Left ventricle myocardium inferior (tissue), 1 donor: Measurements from ENCODE around the gene KLLN. TPM values are rescaled to one million over a fixed set of nuclear protein-coding genes. Genes with fewer than 3 reads are reported as not detected.
"Not testable (repeated sequence)": the region's sequence is repeated elsewhere in the genome, so short reads cannot be mapped to it uniquely, and the experiment has no call there.

Source experiments
- DNase-seq: peaks from one replicate; pipeline ENCODE4 v3.0.0-alpha.2; 2020
- H3K27ac ChIP-seq: fragments of 200-600 bp; replicated peaks from 2 replicates; pipeline ENCODE4 v1.8.0; 2021
- H3K27me3 ChIP-seq: fragments of 200-600 bp; 2 replicates; pipeline ENCODE4 v1.8.0; 2021; ENCODE audit warnings: low read depth
- H3K36me3 ChIP-seq: fragments of 200-600 bp; 2 replicates; pipeline ENCODE4 v1.8.0; 2021
- H3K4me1 ChIP-seq: fragments of 200-600 bp; 2 replicates; pipeline ENCODE4 v1.8.0; 2021
- H3K4me3 ChIP-seq: fragments of 200-600 bp; 2 replicates; pipeline ENCODE4 v1.8.0; 2021; ENCODE audit warnings: mild to moderate bottlenecking, moderate library complexity
- H3K9me3 ChIP-seq: fragments of 200-600 bp; replicated peaks from 2 replicates; pipeline ENCODE4 v1.8.0; 2021
- intact Hi-C: fragments of 100-400 bp; cut with micrococcal nuclease; formaldehyde crosslinking; loops from one replicate; pipeline ENCODE4 v1.11.0; 2022
- total RNA-seq: library from RNA; stranded (reverse); fragmentation: NEBNext Ultra II Directional; extraction: Animal tissue kit (Norgen Biotek cat#: 25700); gene quantifications from one replicate; pipeline ENCODE4 v1.2.1, GENCODE V29; 2021
- TF ChIP-seq, protein P1 (sequence below): fragments of 200-600 bp; IDR thresholded peaks from 2 replicates; pipeline ENCODE4 v1.8.0; 2021; ENCODE audit warnings: antibody characterized with exemption, mild to moderate bottlenecking, borderline replicate concordance
- donor health status: DM: no; HTN: yes; CAD: no; lungs with severe emphysema.

KLLN gene
- total RNA-seq, 1 donor from 2014 or later: 0.19 TPM

DNA sequence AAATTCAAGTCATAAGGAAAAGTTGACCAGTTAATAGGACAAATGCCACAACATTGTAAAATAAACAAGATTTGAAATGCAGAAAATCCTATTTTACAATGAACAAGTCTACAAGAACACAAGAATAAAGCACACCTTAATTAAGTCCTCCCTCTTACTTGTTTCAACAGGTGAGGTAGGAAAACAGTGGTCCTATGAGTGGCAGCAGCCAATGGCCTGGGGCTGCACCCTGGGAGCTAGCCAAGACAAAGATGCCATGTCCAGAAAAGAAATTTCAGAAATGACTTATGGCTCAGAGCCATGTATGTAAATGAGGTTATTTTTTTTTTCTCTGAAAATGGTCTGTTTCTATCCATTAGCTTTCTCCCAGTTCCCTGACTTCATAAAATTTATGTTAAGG, 14.3 kb downstream of the KLLN start:
- Histone ChIP-seq H3K4me3 (no peak overlapping the region), H3K4me1 (no peaks in the 10 kb centered on the region), H3K27me3 (no peaks in the 10 kb centered on the region), H3K36me3 (no peaks in the 10 kb centered on the region), H3K27ac (no peak overlapping the region), H3K9me3 (no peaks in the 10 kb centered on the region)
- no peak for DNase-seq
- TF ChIP-seq, protein P1, sequence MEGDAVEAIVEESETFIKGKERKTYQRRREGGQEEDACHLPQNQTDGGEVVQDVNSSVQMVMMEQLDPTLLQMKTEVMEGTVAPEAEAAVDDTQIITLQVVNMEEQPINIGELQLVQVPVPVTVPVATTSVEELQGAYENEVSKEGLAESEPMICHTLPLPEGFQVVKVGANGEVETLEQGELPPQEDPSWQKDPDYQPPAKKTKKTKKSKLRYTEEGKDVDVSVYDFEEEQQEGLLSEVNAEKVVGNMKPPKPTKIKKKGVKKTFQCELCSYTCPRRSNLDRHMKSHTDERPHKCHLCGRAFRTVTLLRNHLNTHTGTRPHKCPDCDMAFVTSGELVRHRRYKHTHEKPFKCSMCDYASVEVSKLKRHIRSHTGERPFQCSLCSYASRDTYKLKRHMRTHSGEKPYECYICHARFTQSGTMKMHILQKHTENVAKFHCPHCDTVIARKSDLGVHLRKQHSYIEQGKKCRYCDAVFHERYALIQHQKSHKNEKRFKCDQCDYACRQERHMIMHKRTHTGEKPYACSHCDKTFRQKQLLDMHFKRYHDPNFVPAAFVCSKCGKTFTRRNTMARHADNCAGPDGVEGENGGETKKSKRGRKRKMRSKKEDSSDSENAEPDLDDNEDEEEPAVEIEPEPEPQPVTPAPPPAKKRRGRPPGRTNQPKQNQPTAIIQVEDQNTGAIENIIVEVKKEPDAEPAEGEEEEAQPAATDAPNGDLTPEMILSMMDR: no peak
- intact Hi-C loops: no loop called here

DNA sequence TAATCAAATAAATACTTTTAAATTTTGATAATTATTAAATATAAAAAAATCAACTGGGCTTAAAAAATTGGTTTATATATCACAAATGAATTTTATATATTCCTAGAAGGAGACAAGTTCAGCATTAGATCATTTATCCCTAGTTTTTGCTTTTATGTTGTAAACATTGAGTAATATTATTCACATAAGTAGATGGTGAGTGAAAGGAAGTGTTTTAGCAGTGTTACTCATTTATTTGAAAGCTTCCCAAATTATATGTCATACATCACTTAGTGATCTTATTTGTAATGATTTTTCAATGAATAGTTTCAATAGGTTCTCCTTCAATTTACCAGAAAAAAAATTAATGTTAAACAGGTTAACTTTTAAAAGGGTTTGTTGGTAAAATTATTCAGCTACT, 15.8 kb downstream of the KLLN start:
- H3K9me3 ChIP-seq: no peaks in the 10 kb centered on the region
- no peaks in the 10 kb centered on the region for H3K27me3 ChIP-seq
- DNase-seq: no peak
- H3K27ac ChIP-seq: no peak overlapping the region
- intact Hi-C loops: no loop called here
- no peaks in the 10 kb centered on the region for H3K36me3 ChIP-seq
- H3K4me1 ChIP-seq: no peaks in the 10 kb centered on the region
- H3K4me3 ChIP-seq: no peak overlapping the region
- TF ChIP-seq, protein P1: no peak

DNA sequence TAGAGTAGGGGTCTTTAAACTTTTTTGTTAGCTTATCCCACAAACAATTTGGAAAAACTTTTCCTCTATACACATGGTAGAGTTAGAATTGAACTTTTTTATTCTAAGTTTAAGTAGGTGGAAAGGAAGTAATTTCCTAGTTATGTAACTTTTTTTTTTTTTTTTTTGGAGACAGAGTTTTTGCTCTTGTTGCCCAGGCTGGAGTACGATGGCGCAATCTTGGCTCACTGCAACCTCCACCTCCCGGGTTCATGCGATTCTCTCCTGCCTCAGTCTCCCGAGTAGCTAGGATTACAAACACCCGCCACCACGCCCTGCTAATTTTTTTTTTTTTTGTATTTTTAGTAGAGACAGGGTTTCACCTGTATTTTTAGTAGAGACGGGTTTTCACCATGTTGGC, 16.6 kb downstream of the KLLN start:
- H3K4me1 ChIP-seq, H3K9me3 ChIP-seq, H3K27ac ChIP-seq, DNase-seq, H3K4me3 ChIP-seq, H3K36me3 ChIP-seq, H3K27me3 ChIP-seq, intact Hi-C loops: not testable (repeated sequence)

DNA sequence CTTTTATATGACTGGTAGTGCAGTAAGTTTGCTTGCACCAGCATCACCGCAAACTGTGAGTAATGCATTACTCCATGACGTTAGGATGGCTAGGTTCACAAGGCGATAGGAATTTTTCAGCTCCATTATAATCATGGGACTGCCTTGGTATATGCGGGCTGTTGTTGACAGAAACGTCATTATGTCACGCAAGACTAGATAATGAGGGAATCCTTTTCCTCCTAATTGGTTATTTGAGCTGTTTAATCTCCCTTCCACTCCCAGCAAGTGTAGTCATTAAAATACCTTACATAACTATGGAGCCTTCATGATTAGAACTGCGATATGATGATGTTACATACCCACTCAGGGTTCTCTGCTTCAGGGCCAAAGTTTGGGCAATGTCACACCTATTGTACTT, 17.3 kb downstream of the KLLN start:
- Histone ChIP-seq H3K27me3 (no peaks in the 10 kb centered on the region), H3K36me3 (no peaks in the 10 kb centered on the region), H3K4me1 (no peaks in the 10 kb centered on the region), H3K9me3 (no peaks in the 10 kb centered on the region), H3K27ac (no peak overlapping the region), H3K4me3 (no peak overlapping the region)
- TF ChIP-seq, protein P1: no peak
- intact Hi-C loops: no loop called here
- no peak for DNase-seq

DNA sequence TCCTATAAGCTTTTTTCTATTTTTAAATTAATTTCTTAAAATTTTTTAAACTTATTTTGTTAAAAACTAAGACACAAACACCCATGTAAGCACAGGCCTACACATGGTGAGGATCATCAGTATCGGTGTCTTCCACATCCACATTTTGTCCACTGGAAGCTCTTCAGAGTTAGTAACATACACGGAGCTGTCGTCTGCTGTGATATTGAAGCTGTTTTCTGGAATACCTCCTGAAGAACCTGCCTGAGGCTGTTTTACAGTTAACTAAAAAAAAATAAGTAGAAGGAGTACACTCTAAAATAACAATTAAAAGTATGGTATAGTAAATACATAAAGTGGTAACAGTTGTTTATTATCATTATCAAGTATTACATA, 17.7 kb downstream of the KLLN start:
- intact Hi-C loops: no loop called here
- Histone ChIP-seq H3K27ac (no peak overlapping the region), H3K36me3 (no peaks in the 10 kb centered on the region), H3K9me3 (no peaks in the 10 kb centered on the region), H3K4me3 (no peak overlapping the region), H3K27me3 (no peaks in the 10 kb centered on the region), H3K4me1 (no peaks in the 10 kb centered on the region)
- TF ChIP-seq, protein P1: no peak
- no peak for DNase-seq

DNA sequence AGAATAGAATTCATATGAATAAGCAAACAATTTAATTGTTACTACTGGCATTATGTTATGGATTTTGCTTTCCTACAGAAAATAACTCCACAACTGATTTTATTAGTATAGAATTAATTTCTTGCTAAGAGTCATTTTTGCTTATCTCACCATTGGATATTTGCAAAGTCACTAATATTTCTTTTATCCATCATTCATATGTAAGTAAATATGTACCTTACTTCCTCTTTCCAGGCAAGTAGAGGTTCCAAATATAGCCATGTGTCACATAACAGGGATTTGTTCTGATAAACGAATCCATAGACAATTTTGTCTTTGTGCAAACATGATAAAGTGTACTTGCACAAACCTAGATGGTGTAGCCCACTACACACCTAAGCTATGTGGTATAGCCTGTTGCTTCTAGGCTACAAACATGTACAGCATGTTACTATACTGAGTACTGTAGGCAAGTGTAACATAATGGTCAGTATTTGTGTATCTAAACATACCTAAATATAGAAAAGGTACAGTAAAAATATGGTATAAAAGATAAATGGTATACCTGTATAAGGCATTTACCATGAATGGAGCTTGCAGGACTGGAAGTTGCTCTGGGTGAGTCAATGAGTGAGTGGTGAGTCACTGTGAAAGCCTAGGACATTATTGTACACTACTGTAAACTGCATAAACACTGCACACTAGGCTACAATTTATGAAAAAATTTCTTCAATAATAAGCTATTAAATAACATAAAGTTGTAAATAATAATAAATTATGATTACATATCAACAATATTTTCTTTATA, 18.3 kb downstream of the KLLN start:
- Histone ChIP-seq H3K27ac (no peak overlapping the region), H3K4me3 (no peak overlapping the region), H3K9me3 (no peaks in the 10 kb centered on the region), H3K27me3 (no peaks in the 10 kb centered on the region), H3K36me3 (no peaks in the 10 kb centered on the region), H3K4me1 (no peaks in the 10 kb centered on the region)
- TF ChIP-seq, protein P1: no peak
- intact Hi-C loops: no loop called here
- no peak for DNase-seq
